IMR-90 (cell line): ENCODE data around the gene MCM6. TPM values are rescaled to one million over a fixed set of nuclear protein-coding genes. Genes with fewer than 3 reads are reported as not detected.

Experiments
- ATAC-seq: fragments of 200-7000 bp; cut with Tn5 transposase; 2 replicates; pipeline ENCODE4 v1.9.1; 2020; ENCODE audit warnings: low read depth, mild to moderate bottlenecking, moderate library complexity
- BruUV-seq: library from RNA; stranded (reverse); fragments of 400-500 nt; replicated peaks from 2 replicates; lab custom pipeline; 2021; lab: Mats Ljungman, UMichigan
- CTCF ChIA-PET: fragments of 300-600 bp; formaldehyde crosslinking; extraction: SDS; loops from one replicate; lab custom pipeline; 2021; ENCODE audit warnings: antibody characterized with exemption; lab: Yijun Ruan, JAX
- POLR2A ChIA-PET: fragments of 300-600 bp; sonication (Branson Sonifier 250); formaldehyde crosslinking; loops from one replicate; lab custom pipeline; 2022; ENCODE audit warnings: antibody characterized with exemption; ENCODE audit not compliant: unreplicated experiment; lab: Charles Lee
- DNase-seq: peaks from one replicate; pipeline ENCODE4 v3.0.0; 2013
- H2AFZ ChIP-seq: replicated peaks from 2 replicates; pipeline ENCODE3; 2013; ENCODE audit warnings: low read length, mild to moderate bottlenecking; ENCODE audit not compliant: poor library complexity
- H2AK5ac ChIP-seq: 2 replicates; pipeline ENCODE4 v1.6.1; 2013; ENCODE audit warnings: low read depth, low read length, inconsistent platforms
- H2AK9ac ChIP-seq: replicated peaks from 2 replicates; pipeline ENCODE3; 2013; ENCODE audit warnings: mild to moderate bottlenecking, low read depth, low read length, moderate library complexity; ENCODE audit not compliant: poor library complexity
- H2BK120ac ChIP-seq: 2 replicates; pipeline ENCODE4 v1.6.1; 2013; ENCODE audit warnings: low read depth, low read length, inconsistent platforms
- H2BK15ac ChIP-seq: 3 replicates; pipeline ENCODE4 v1.6.1; 2013; ENCODE audit warnings: low read depth, low read length, inconsistent platforms
- H2BK20ac ChIP-seq: 2 replicates; pipeline ENCODE4 v1.6.1; 2013; ENCODE audit warnings: low read depth, mild to moderate bottlenecking, inconsistent platforms, low read length, moderate library complexity
- H2BK5ac ChIP-seq: 2 replicates; pipeline ENCODE4 v1.6.1; 2013; ENCODE audit warnings: mild to moderate bottlenecking, low read depth, low read length, inconsistent platforms; ENCODE audit not compliant: poor library complexity, severe bottlenecking
- H3K14ac ChIP-seq: replicated peaks from 2 replicates; pipeline ENCODE4 v1.6.1; 2013; ENCODE audit warnings: low read depth, low read length, inconsistent platforms
- H3K18ac ChIP-seq: 2 replicates; pipeline ENCODE4 v1.6.1; 2013; ENCODE audit warnings: low read depth, low read length, control low read depth
- H3K23ac ChIP-seq: 2 replicates; pipeline ENCODE4 v1.6.1; 2013; ENCODE audit warnings: low read depth, low read length, inconsistent platforms
- H3K27ac ChIP-seq: 2 replicates; pipeline ENCODE4 v1.5.1; 2013; ENCODE audit warnings: mild to moderate bottlenecking, control low read depth, low read length; ENCODE audit not compliant: insufficient read depth
- H3K27me3 ChIP-seq: 2 replicates; pipeline ENCODE4 v1.6.1; 2013; ENCODE audit warnings: low read length; ENCODE audit not compliant: control insufficient read depth, insufficient read depth
- H3K36me3 ChIP-seq: 2 replicates; pipeline ENCODE4 v1.6.1; 2013; ENCODE audit warnings: low read length, mixed read lengths; ENCODE audit not compliant: control insufficient read depth, insufficient read depth
- H3K4ac ChIP-seq: 2 replicates; pipeline ENCODE4 v1.6.1; 2013; ENCODE audit warnings: low read depth, low read length, inconsistent platforms
- H3K4me1 ChIP-seq: 2 replicates; pipeline ENCODE4 v1.6.1; 2013; ENCODE audit warnings: low read length, mixed read lengths; ENCODE audit not compliant: control insufficient read depth, insufficient read depth
- H3K4me2 ChIP-seq: 2 replicates; pipeline ENCODE4 v1.6.1; 2013; ENCODE audit warnings: low read depth, mild to moderate bottlenecking, control low read depth, low read length, moderate library complexity
- H3K4me3 ChIP-seq: 2 replicates; pipeline ENCODE4 v1.5.1; 2013; ENCODE audit warnings: low read depth, mild to moderate bottlenecking, control low read depth, low read length, moderate library complexity; ENCODE audit not compliant: insufficient read depth
- H3K56ac ChIP-seq: 2 replicates; pipeline ENCODE4 v1.6.1; 2013; ENCODE audit warnings: low read length, inconsistent platforms; ENCODE audit not compliant: insufficient read depth; ENCODE audit errors: extremely low read depth
- H3K79me1 ChIP-seq, 2 experiments: 2 replicates each; pipeline ENCODE4 v1.6.1; 2013; ENCODE audit warnings: low read length in 2 of 2, inconsistent platforms in 1 of 2, low read depth in 1 of 2
- H3K9ac ChIP-seq: 2 replicates; pipeline ENCODE4 v1.6.1; 2013; ENCODE audit warnings: low read depth, low read length, control low read depth
- H3K9me1 ChIP-seq: 2 replicates; pipeline ENCODE4 v1.6.1; 2013; ENCODE audit warnings: low read length, inconsistent platforms; ENCODE audit not compliant: insufficient read depth
- H3K9me3 ChIP-seq: 2 replicates; pipeline ENCODE4 v1.6.1; 2013; ENCODE audit warnings: low read length; ENCODE audit not compliant: control insufficient read depth, insufficient read depth
- H4K20me1 ChIP-seq: 2 replicates; pipeline ENCODE4 v1.6.1; 2013; ENCODE audit warnings: low read length, inconsistent platforms; ENCODE audit not compliant: insufficient read depth
- H4K5ac ChIP-seq: 2 replicates; pipeline ENCODE4 v1.6.1; 2013; ENCODE audit warnings: mild to moderate bottlenecking, low read depth, low read length, control low read depth
- H4K8ac ChIP-seq, 2 experiments: 2 replicates each; pipeline ENCODE4 v1.6.1; 2013; ENCODE audit warnings: low read depth in 2 of 2, low read length in 2 of 2, control low read depth in 1 of 2, inconsistent platforms in 1 of 2
- H4K91ac ChIP-seq: 2 replicates; pipeline ENCODE4 v1.6.1; 2013; ENCODE audit warnings: low read depth, low read length, inconsistent platforms; ENCODE audit not compliant: insufficient read depth
- BHLHE40 ChIP-seq: fragments of 150-350 bp; IDR thresholded peaks from 2 replicates; pipeline ENCODE4 v1.6.1; 2016; ENCODE audit warnings: mild to moderate bottlenecking, low read depth, low read length
- CEBPB ChIP-seq: IDR thresholded peaks from 2 replicates; pipeline ENCODE4 v1.6.1; 2012; ENCODE audit warnings: low read depth, low read length, improper control_type of control experiment
- CHD1 ChIP-seq: IDR thresholded peaks from 2 replicates; pipeline ENCODE4 v1.6.1; 2012; ENCODE audit warnings: low read depth, low read length, improper control_type of control experiment
- ELK1 ChIP-seq: fragments of 150-350 bp; IDR thresholded peaks from 2 replicates; pipeline ENCODE4 v1.6.1; 2016; ENCODE audit warnings: low read depth, mild to moderate bottlenecking, low read length, moderate library complexity, borderline replicate concordance
- FOS ChIP-seq: fragments of 150-350 bp; IDR thresholded peaks from 2 replicates; pipeline ENCODE4 v1.6.1; 2016; ENCODE audit warnings: low read depth, low read length
- MAFK ChIP-seq: IDR thresholded peaks from 2 replicates; pipeline ENCODE4 v1.6.1; 2012; ENCODE audit warnings: low read depth, low read length, improper control_type of control experiment
- MAZ ChIP-seq: IDR thresholded peaks from 2 replicates; pipeline ENCODE4 v1.6.1; 2012; ENCODE audit warnings: low read depth, mild to moderate bottlenecking, low read length, improper control_type of control experiment, moderate library complexity, borderline replicate concordance
- MXI1 ChIP-seq: IDR thresholded peaks from 2 replicates; pipeline ENCODE4 v1.6.1; 2012; ENCODE audit warnings: low read depth, mild to moderate bottlenecking, low read length, moderate library complexity, borderline replicate concordance
- NFE2L2 ChIP-seq: fragments of 150-350 bp; IDR thresholded peaks from 2 replicates; pipeline ENCODE4 v1.6.1; 2016; ENCODE audit warnings: low read depth, mild to moderate bottlenecking, low read length
- POLR2A ChIP-seq: IDR thresholded peaks from 2 replicates; pipeline ENCODE4 v1.6.1; 2012; ENCODE audit warnings: mild to moderate bottlenecking, low read depth, low read length
- RAD21 ChIP-seq: IDR thresholded peaks from 2 replicates; pipeline ENCODE4 v1.6.1; 2012; ENCODE audit warnings: low read length, improper control_type of control experiment
- RFX5 ChIP-seq: IDR thresholded peaks from 2 replicates; pipeline ENCODE4 v1.8.0; 2012; ENCODE audit warnings: low read depth, mild to moderate bottlenecking, low read length, moderate library complexity
- SMC3 ChIP-seq: fragments of 150-350 bp; IDR thresholded peaks from 2 replicates; pipeline ENCODE4 v1.6.1; 2016; ENCODE audit warnings: low read depth, mild to moderate bottlenecking, antibody characterized with exemption, low read length, moderate library complexity
- USF2 ChIP-seq: fragments of 150-350 bp; IDR thresholded peaks from 2 replicates; pipeline ENCODE4 v1.6.1; 2017; ENCODE audit warnings: mild to moderate bottlenecking, antibody characterized with exemption, low read length, low read depth
- WGBS, 2 experiments: methylation state at CpG; one replicate each; pipeline versions ENCODE4 v1.1.5 to v1.1.7; 2013; ENCODE audit warnings: missing lambda C conversion rate in 2 of 2; ENCODE audit not compliant: insufficient read length in 1 of 2; ENCODE audit errors: extremely low coverage in 2 of 2; 5-methylcytosine and 5-hydroxymethylcytosine counted together
- dilution Hi-C: fragments of 300-500 bp; cut with HindIII; formaldehyde crosslinking; loops from one replicate; pipeline ENCODE4 v1.14.3; 2018; ENCODE audit warnings: low sequenced_read_pairs; ENCODE audit not compliant: unreplicated experiment
- in situ Hi-C: fragments of 300-500 bp; cut with MboI; formaldehyde crosslinking; loops from 3 replicates; pipeline ENCODE4 v1.14.3; 2019; ENCODE audit warnings: low sequenced_read_pairs, inconsistent platforms, mixed read lengths
- intact Hi-C: fragments of 100-400 bp; cut with micrococcal nuclease; formaldehyde crosslinking; loops from 2 replicates; pipeline ENCODE4 v1.10.0; 2022
- polyA plus RNA-seq, 3 experiments: library from polyadenylated mRNA; depleted of rRNA; stranded (reverse); fragments of >200 nt; gene quantifications; 2 replicates each; pipeline ENCODE4 v1.2.3, GENCODE V29; 2012; ENCODE audit warnings: low replicate concordance in 1 of 3
- total RNA-seq: library from RNA; depleted of rRNA; stranded (reverse); fragments of >200 nt; gene quantifications from 2 replicates; pipeline ENCODE4 v1.2.3, GENCODE V29; 2012
- TF ChIP-seq, protein P1 (sequence below): conservative IDR thresholded peaks from 2 replicates; pipeline ENCODE4 v1.5.1; 2012; ENCODE audit warnings: mild to moderate bottlenecking, low read depth, low read length, improper control_type of control experiment

Gene MCM6
- total and polyA plus RNA-seq, 2 of the 4 experiments (the other 2 are of a cell fraction): 21.4 to 29.6 TPM

DNA sequence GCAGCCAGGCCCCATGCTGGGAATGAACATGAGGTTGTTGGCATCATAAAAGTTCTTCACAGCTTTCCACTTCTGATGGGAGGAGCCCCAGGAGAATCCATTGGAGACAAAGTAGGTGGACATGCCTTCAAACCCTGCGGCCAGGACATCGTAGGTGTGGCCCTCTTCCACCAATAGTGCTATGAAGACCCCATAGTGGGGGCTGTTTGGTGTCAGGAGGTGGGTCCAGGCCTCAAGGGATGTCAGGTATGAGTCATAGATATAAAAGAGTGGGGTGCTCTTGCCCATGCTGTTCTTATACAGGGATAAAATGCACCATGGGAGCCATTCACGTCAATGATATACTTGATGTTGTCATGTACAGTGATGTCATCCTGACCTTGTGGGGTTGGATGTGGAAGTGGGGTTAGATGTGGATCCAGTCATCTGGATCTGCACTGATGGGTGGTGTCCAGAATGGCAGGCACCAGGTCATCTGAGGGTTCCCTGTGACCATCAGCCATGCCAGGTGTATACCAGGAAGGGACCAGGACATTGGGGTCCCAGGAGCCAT lies 22.1 kb upstream of the MCM6 start:
- Histone ChIP-seq H3K36me3 (peaks cover 1% of the 10 kb centered on the region; the same call in 1 of the 2 replicates), H4K5ac (no peak overlapping the region), H2BK20ac (no peak overlapping the region), H3K27me3 (no peaks in the 10 kb centered on the region), H3K27ac (no peak overlapping the region), H2BK15ac (no peak overlapping the region), H2AFZ (no peak overlapping the region), H4K20me1 (no peaks in the 10 kb centered on the region), H3K4me3 (no peak overlapping the region), H2BK5ac (no peak overlapping the region), H4K91ac (no peak overlapping the region), H3K9ac (no peak overlapping the region), H2BK120ac (no peak overlapping the region), H3K9me3 (no peaks in the 10 kb centered on the region), H3K4me1 (no peaks in the 10 kb centered on the region), H2AK5ac (no peak overlapping the region), H2AK9ac (no peak overlapping the region), H3K4ac (no peak overlapping the region), H3K18ac (no peak overlapping the region), H3K23ac (no peak overlapping the region), H3K4me2 (no peak overlapping the region), H3K79me1 (no peaks in the 10 kb centered on the region), H4K8ac (no peak overlapping the region), H3K9me1 (no peaks in the 10 kb centered on the region), H3K14ac (no peak overlapping the region), H3K56ac (no peak overlapping the region)
- ChIA-PET CTCF (no interaction called here), POLR2A (no interaction called here)
- 100% methylated on average over 1 of the region's 3 CpGs; no CpG with 5 or more reads in 1 of the 2 experiments for WGBS, 2 experiments
- TF ChIP-seq FOS (no peak), BHLHE40 (no peak), RAD21 (no peak), MAZ (no peak), ELK1 (no peak), MAFK (no peak), NFE2L2 (no peak), CEBPB (no peak), POLR2A (no peak), MXI1 (no peak), RFX5 (no peak), USF2 (no peak), SMC3 (no peak), CHD1 (no peak)
- TF ChIP-seq, protein P1, sequence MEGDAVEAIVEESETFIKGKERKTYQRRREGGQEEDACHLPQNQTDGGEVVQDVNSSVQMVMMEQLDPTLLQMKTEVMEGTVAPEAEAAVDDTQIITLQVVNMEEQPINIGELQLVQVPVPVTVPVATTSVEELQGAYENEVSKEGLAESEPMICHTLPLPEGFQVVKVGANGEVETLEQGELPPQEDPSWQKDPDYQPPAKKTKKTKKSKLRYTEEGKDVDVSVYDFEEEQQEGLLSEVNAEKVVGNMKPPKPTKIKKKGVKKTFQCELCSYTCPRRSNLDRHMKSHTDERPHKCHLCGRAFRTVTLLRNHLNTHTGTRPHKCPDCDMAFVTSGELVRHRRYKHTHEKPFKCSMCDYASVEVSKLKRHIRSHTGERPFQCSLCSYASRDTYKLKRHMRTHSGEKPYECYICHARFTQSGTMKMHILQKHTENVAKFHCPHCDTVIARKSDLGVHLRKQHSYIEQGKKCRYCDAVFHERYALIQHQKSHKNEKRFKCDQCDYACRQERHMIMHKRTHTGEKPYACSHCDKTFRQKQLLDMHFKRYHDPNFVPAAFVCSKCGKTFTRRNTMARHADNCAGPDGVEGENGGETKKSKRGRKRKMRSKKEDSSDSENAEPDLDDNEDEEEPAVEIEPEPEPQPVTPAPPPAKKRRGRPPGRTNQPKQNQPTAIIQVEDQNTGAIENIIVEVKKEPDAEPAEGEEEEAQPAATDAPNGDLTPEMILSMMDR: no peak
- no peak for ATAC-seq
- no peak for DNase-seq
- in situ Hi-C loops (no loop called here), dilution Hi-C loops (no loop called here), intact Hi-C loops (no loop called here)
- BruUV-seq: no TSS peak
